ENCODE measurements around the gene GPR32.
"Not testable (repeated sequence)": the region's sequence is repeated elsewhere in the genome, so short reads cannot be mapped to it uniquely, and the experiment has no call there.

The GPR32 gene

GRCh38 chr19:50747141-50747540 is 23.1 kb upstream of the GPR32 start:
- DNase-seq (ENCODE audit: low spot score) = not testable (repeated sequence)

DNA sequence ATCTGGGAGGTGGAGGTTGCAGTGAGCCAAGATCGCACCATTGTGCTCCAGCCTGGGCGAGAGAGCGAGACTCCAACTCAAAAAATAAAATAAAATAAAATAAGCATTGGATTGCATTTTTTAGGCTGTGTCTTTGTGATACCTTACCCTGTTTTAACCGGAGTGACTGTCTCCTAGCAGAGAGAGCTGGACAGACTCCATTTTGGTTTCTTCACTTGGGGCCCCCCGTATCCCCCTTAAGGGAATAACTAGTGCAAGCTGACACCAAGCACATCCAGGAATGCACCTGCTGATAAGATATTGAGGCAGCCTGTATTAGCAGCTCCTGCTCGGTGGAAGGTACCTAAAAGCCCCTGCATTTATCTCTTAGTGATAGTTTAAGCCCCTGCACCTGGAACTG is 20.8 kb upstream of the GPR32 start:
- no peak for DNase-seq (ENCODE audit: low spot score)

- no peak for DNase-seq (ENCODE audit: low spot score)
Measured at GRCh38 chr19:50750010-50750409, 20.3 kb upstream of the GPR32 start.

DNA sequence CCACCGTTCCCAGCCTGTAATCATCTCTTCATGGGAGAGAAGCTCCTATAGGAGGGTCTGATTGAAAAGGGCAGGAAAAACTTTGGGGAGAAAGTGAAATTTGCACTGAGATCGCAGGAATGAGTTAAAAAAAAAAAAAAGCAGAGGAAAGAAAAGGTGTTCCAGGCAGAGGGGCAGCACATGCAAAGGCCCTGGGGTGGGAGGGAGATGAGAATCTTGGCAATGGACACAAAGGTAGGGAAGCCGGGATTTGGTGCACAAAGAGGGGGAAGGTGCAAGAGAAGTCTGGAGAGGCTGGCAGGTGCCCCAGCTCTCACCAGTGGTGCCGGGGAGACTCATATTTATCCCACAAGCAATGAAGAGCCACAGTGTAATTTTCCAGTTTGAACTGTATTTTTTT is 16.4 kb upstream of the GPR32 start:
- DNase-seq (ENCODE audit: low spot score) = no peak

DNA sequence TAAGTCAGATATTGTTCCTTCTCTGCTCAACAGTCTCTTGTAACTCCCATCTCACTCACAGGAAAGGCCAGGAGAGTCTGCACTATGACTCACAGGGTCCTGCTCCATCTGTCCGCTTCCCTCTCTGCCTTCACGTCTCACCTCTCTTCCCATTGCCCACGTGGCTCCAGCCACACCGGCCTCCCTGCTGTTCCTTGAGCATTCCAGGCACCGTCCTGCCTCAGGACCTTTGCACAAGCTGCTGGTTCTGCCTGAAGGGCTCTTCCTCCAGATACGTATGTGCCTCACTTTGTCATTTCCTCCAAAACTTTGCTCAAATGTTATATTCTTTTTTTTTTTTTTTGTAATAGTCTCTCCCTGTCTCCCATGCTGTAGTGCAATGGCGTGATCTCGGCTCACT is 14.0 kb upstream of the GPR32 start:
- not testable (repeated sequence) for DNase-seq (ENCODE audit: low spot score)

DNA sequence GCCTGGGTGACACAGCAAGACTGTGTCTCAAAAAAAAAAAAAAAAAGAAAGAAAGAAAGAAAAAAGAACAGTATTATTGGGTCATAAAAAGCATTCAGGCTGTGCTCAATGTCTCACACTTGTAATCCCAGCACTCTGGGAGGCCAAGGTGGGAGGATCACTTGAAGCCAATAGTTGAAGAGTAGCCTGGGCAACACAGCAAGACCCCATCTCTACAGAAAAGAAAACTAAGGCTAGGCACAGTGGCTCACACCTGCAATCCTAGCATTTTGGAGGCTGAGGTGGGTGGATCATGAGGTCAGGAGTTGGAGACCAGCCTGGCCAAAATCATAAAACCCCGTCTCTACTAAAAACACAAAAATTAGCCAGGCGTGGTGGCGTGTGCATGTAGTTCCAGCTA is 12.6 kb upstream of the GPR32 start:
- not testable (repeated sequence) for DNase-seq (ENCODE audit: low spot score)

DNA sequence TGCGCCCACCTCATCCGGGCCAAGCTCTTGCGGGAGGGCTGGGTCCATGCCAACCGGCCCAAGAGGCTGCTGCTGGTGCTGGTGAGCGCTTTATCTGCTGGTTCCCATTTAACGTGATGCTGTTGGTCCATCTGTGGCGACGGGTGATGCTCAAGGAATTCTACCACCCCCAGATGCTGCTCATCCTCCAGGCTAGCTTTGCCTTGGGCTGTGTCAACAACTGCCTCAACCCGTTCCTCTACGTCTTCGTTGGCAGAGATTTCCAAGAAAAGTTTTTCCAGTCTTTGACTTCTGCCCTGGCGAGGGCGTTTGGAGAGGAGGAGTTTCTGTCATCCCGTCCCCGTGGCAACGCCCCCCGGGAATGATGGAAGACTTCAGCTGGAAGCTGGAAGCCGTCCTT is 11.2 kb upstream of the GPR32 start:
- DNase-seq (ENCODE audit: low spot score) = not testable (repeated sequence)

DNA sequence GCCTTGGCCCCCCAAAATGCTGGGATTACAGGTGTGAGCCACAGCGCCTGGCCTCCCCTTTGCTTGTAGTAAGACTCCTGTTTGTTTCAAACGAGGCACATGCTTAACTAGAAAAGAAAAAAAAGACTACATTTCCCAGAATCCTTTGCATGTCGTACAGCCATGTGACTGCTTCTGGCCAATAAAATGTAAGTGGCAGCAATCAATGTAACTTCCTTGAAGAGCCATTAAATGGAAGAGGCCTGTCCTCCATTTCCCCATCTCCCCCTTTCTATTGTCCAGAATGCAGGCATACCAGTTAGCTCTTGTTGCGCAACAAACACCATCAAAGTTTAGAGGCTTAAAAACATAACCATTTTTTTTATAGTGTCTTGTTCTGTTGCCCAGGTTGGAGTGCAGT is 10.4 kb upstream of the GPR32 start:
- DNase-seq (ENCODE audit: low spot score) = peak; percentile 32

GRCh38 chr19:50761501-50761900 is 8.8 kb upstream of the GPR32 start:
- DNase-seq (ENCODE audit: low spot score) = not testable (repeated sequence)

DNA sequence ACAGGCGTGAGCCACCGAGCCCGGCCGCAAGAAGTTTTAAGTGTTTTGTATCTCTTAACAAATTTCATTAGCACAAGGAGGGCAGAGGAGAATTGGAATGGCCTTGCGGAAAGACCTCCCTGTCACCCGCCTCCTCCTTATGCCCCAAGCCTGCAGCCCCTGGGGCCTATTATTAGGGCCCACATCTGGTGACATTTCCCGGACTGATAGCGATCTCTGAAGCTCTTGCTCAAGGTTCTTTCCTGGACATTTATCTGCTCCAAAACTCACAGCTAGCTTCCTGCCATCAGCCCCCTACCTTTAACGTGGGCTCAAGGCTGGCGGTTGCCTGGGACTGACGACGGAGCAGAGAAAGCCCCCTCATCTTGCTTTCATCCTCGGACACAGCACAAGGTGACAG is 6.7 kb upstream of the GPR32 start:
- not testable (repeated sequence) for DNase-seq (ENCODE audit: low spot score)

DNA sequence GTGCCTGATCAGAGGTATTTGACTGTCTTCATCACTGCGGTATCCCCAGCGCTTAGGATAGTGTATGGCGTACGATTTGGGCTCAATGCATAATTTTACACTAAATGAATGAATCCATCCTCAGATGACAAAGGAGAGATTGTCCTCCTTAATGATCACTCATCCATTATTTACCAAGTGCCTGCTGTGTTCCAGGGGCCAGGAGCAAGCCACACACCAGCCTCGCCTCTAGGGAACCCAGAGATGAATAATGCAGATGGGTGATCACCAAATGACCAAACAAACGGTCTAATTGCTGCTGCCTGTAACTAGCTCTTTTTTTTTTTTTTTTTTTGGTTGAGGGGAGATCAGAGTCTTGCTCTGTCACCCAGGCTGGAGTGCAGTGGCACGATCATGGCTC is 5.9 kb upstream of the GPR32 start:
- DNase-seq (ENCODE audit: low spot score) = no peak

DNA sequence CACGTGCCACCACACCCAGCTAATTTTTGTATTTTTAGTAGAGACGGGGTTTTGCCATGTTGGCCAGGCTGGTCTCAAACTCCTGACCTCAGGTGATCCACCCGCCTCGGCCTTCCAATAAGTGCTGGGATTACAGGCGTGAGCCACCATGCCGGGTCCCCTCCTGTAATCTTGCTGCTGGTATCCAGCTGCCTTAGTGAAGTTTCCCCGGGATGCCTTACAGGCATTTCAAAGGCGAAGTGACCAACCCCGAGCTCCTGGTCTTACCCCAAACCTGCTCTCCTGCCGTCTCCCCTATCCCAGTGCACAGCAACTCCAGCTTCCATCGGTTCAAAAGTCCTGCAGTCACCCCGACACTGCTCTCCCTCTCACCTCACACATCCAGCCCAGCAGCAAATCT is 3.5 kb upstream of the GPR32 start:
- DNase-seq (ENCODE audit: low spot score) = not testable (repeated sequence)

DNA sequence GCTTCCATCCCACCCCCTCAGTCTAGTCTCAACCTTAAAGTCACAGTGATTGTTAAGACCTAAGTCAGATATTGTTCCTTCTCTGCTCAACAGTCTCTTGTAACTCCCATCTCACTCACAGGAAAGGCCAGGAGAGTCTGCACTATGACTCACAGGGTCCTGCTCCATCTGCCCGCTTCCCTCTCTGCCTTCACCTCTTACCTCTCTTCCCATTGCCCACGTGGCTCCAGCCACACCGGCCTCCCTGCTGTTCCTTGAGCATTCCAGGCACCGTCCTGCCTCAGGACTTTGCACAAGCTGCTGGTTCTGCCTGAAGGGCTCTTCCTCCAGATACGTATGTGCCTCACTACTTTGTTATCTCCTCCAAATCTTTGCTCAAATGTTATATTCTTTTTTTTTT is 3.0 kb upstream of the GPR32 start:
- DNase-seq (ENCODE audit: low spot score) = not testable (repeated sequence)

GRCh38 chr19:50768277-50768676 is 2.0 kb upstream of the GPR32 start:
- no peak for DNase-seq (ENCODE audit: low spot score)

GRCh38 chr19:50770888-50771287 is 624 bp downstream of the GPR32 start:
- no peak for DNase-seq (ENCODE audit: low spot score)

DNA sequence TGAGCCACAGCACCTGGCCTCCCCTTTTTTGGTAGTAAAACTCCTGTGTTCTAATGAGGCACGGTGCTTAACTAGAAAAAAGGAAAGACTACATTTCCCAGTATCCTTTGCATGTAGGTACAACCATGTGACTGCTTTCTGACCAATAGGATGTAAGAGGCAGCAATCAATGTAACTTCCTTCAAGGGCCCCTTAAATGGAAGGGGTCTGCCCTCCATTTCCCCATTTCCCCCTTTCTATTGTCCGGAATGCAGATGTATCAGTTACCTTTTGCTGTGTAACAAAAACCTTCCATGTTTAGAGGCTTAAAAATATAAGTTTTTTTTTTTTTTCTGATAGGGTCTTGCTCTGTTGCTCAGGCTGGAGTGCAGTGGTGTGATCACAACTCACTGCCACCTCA is 2.2 kb downstream of the GPR32 start:
- peak; percentile 15 for DNase-seq (ENCODE audit: low spot score)

GRCh38 chr19:50772912-50773311 is 2.6 kb downstream of the GPR32 start:
- DNase-seq (ENCODE audit: low spot score) = not testable (repeated sequence)

DNA sequence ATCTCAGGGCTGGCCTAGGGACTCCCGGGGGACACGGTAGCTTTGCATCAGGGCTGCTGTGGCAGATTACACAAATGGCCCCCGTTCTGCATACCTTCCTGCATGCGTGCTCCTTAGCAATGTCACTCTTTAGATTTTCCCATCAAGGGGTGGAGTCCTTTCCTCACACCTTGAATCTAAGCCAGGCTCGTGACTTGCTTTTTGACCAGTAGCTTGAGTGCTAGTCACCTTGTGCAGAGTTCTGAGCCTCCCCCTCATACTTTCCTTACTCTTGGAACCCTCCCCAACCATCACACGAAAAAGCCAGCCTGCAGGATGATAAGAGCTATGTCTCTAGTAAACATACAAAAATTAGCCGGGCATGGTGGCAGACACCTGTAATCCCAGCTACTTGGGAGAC is 3.2 kb downstream of the GPR32 start:
- not testable (repeated sequence) for DNase-seq (ENCODE audit: low spot score)

- no peak for DNase-seq (ENCODE audit: low spot score)
Measured at GRCh38 chr19:50776131-50776530, 5.9 kb downstream of the GPR32 start.

DNA sequence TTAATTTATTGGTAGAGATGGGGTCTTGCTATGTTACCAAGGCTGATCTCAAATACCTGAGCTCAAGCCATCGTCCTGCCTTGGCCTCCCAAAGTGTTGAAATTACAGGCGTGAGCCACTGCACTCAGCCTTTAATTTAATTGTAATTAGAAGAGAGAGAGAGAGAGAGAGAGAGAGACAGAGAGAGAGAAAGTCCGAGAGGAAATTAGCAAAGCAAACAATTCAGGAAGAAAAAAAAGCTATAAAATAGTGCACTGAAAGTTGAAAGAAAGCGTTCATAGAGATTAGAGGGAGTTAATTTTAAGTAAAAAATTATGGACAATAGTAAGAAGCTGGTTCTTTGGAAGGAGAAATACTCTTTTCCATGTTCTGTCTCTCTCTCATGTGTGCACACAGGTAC is 7.0 kb downstream of the GPR32 start:
- DNase-seq (ENCODE audit: low spot score) = no peak

GRCh38 chr19:50777830-50778303 is 7.6 kb downstream of the GPR32 start:
- DNase-seq (ENCODE audit: low spot score) = no peak

DNA sequence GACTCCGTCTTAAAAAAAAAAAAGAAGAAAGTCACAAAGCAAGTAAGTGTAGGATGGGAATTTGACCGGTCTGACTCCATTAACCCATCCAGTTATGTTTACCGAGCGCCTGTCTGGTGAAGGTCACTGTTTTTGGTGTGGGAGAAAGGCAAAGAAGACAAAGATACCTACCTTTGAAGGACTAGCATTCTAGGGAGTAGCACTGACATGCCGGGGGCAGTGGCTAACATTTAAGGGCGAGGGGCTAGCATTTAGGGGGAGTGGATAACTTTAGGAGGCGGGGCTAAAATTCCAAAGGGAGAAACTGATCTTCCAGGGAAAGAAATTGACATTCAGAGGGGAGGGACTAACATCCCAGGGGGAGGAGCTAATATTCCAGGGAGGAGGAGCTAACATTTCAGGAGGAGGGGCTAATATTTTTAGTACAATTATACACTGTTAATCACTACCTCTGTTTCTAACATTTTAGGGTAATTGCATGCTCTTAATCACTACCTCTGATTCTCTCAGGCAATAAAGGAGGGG is 8.7 kb downstream of the GPR32 start:
- no peak for DNase-seq (ENCODE audit: low spot score)

DNA sequence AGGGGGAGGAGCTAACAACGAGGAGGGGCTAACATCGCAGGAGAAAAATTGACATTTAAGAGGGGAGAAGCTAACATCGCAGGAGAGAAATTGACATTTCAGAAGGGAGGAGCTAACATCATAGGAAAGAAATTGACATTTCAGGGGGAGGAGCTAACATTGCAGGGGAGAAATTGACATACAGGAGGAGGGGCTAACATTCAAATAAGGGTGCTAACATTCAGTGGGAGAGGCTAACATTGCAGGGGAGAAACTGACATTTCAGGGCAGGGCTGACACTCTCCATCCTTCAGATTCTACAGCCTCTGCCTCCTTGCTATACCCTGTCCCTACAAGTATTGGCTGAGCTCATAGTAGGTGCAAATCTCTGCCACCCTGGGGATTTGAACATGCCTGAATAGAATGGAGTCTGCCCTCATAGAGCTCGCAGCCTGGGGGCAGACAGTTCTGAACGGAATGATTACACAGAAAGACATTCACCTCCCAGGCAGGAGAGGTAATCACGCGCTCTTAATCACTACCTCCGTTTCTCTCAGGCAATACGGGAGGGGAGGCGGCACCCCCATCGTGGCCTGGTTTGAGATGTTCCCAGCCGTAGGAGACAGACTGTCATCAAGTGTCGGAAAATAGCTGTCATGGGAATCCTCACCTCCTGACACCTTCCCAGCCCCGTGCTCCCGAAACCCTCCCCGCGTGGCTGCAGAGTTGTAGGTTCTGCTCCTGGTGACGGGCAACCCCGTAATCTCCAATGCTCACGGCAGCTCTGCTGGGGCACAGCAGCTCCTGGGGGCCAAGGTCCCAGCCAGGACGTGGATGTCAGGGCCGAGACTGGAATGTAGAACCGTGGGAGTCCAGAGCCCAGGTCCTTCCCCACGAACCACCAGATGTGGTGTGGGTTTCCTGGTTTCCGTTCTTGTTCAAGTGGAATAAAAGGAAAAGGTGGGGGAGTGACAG is 9.5 kb downstream of the GPR32 start:
- no peak for DNase-seq (ENCODE audit: low spot score)

All from hematopoietic multipotent progenitor cell treated with erythropoietin and hydrocortisone succinate and interleukin-3 and kit ligand, for 15 days (in vitro differentiated cells).